ENCODE measurements around the gene ASAP2.

The ASAP2 gene

GRCh38 chr2:9205963-9206948, at the start of gene ASAP2:
TSS of gene ASAP2 (plus strand) at chr2:9206812. CDS start at chr2:9207105, 293 bp downstream.
- DNase-seq, result peak; percentile 85

GRCh38 chr2:9158786-9159779, 47.5 kb upstream of the ASAP2 start:
- DNase-seq, result no peak

GRCh38 chr2:9160732-9161131, 45.9 kb upstream of the ASAP2 start:
- no peak for DNase-seq

- DNase-seq, result no peak
Observed at GRCh38 chr2:9162841-9163240, 43.8 kb upstream of the ASAP2 start.

GRCh38 chr2:9163306-9164111, 43.1 kb upstream of the ASAP2 start:
- DNase-seq, result no peak

GRCh38 chr2:9164112-9164608, 42.5 kb upstream of the ASAP2 start:
- no peak for DNase-seq

GRCh38 chr2:9165625-9166024, 41.0 kb upstream of the ASAP2 start:
- peak; percentile 57 for DNase-seq

GRCh38 chr2:9166579-9167377, 39.8 kb upstream of the ASAP2 start:
- peak; percentile 18 for DNase-seq

- peak; percentile 80 for DNase-seq
Observed at GRCh38 chr2:9167718-9168657, 38.6 kb upstream of the ASAP2 start.

- DNase-seq, result peak; percentile 14
Observed at GRCh38 chr2:9168821-9169221, 37.8 kb upstream of the ASAP2 start.

- no peak for DNase-seq
Observed at GRCh38 chr2:9169349-9170107, 37.1 kb upstream of the ASAP2 start.

- DNase-seq, result peak; percentile 48
Observed at GRCh38 chr2:9170458-9171130, 36.0 kb upstream of the ASAP2 start.

- peak; percentile 92 for DNase-seq
Observed at GRCh38 chr2:9174771-9175437, 31.7 kb upstream of the ASAP2 start.

GRCh38 chr2:9178110-9178903, 28.3 kb upstream of the ASAP2 start:
- peak; percentile 74 for DNase-seq

GRCh38 chr2:9178904-9179571, 27.6 kb upstream of the ASAP2 start:
- DNase-seq, result peak; percentile 96

GRCh38 chr2:9179572-9180201, 26.9 kb upstream of the ASAP2 start:
- peak; percentile 60 for DNase-seq
